H9 (cell line): Measurements from ENCODE around the gene HACL1. TPM values are rescaled to one million over a fixed set of nuclear protein-coding genes. Genes with fewer than 3 reads are reported as not detected.

ENCODE experiments used
- DNase-seq: peaks from one replicate; pipeline ENCODE4 v3.0.0-alpha.2; 2017
- H2AFZ ChIP-seq: one replicate; pipeline ENCODE4 v1.6.1; 2013; ENCODE audit warnings: mild to moderate bottlenecking, low read length, control low read depth, moderate library complexity
- H2AK5ac ChIP-seq: 2 replicates; pipeline ENCODE4 v1.6.1; 2013; ENCODE audit warnings: low read length, control low read depth, mixed read lengths; ENCODE audit not compliant: insufficient read length
- H2BK120ac ChIP-seq: one replicate; pipeline ENCODE4 v1.6.1; 2013; ENCODE audit warnings: low read depth, mild to moderate bottlenecking, low read length, control low read depth, inconsistent platforms; ENCODE audit not compliant: poor library complexity, severe bottlenecking
- H2BK12ac ChIP-seq: 2 replicates; pipeline ENCODE4 v1.6.1; 2013; ENCODE audit warnings: low read length, control low read depth, mixed read lengths, low read depth; ENCODE audit not compliant: insufficient read length
- H2BK15ac ChIP-seq: 2 replicates; pipeline ENCODE4 v1.6.1; 2013; ENCODE audit warnings: low read depth, low read length, control low read depth
- H2BK20ac ChIP-seq: one replicate; pipeline ENCODE4 v1.6.1; 2013; ENCODE audit warnings: low read depth, mild to moderate bottlenecking, low read length, control low read depth, inconsistent platforms; ENCODE audit not compliant: poor library complexity, severe bottlenecking
- H2BK5ac ChIP-seq: 2 replicates; pipeline ENCODE4 v1.6.1; 2013; ENCODE audit warnings: low read length, control low read depth, mixed read lengths; ENCODE audit not compliant: insufficient read length
- H3K14ac ChIP-seq: 2 replicates; pipeline ENCODE4 v1.6.1; 2013; ENCODE audit warnings: low read length, control low read depth; ENCODE audit not compliant: insufficient read depth
- H3K18ac ChIP-seq: 2 replicates; pipeline ENCODE4 v1.6.1; 2013; ENCODE audit warnings: low read depth, mild to moderate bottlenecking, mixed read lengths, low read length, control low read depth; ENCODE audit not compliant: insufficient read length
- H3K23ac ChIP-seq: 2 replicates; pipeline ENCODE4 v1.6.1; 2013; ENCODE audit warnings: low read length, control low read depth, mixed read lengths, low read depth; ENCODE audit not compliant: insufficient read length
- H3K23me2 ChIP-seq: 2 replicates; pipeline ENCODE4 v1.6.1; 2013; ENCODE audit warnings: low read depth, mild to moderate bottlenecking, mixed read lengths, low read length, control low read depth; ENCODE audit not compliant: insufficient read length, poor library complexity, severe bottlenecking
- H3K27ac ChIP-seq: 2 replicates; pipeline ENCODE4 v1.5.1; 2013; ENCODE audit warnings: low read length, control low read depth, mixed read lengths, low read depth; ENCODE audit not compliant: insufficient read length
- H3K27me3 ChIP-seq: 2 replicates; pipeline ENCODE4 v1.6.1; 2013; ENCODE audit warnings: low read length, control low read depth, inconsistent platforms; ENCODE audit not compliant: insufficient read depth
- H3K4ac ChIP-seq: 2 replicates; pipeline ENCODE4 v1.6.1; 2013; ENCODE audit warnings: low read depth, mild to moderate bottlenecking, control low read depth, inconsistent platforms, low read length, moderate library complexity
- H3K4me1 ChIP-seq: 2 replicates; pipeline ENCODE4 v1.6.1; 2013; ENCODE audit warnings: low read length, control low read depth, inconsistent platforms; ENCODE audit not compliant: insufficient read depth
- H3K4me2 ChIP-seq: 2 replicates; pipeline ENCODE4 v1.6.1; 2013; ENCODE audit warnings: low read length, control low read depth, mixed read lengths; ENCODE audit not compliant: insufficient read length, insufficient read depth
- H3K56ac ChIP-seq: 2 replicates; pipeline ENCODE4 v1.6.1; 2013; ENCODE audit warnings: low read depth, mild to moderate bottlenecking, mixed read lengths, low read length, control low read depth; ENCODE audit not compliant: insufficient read length
- H3K79me1 ChIP-seq: 2 replicates; pipeline ENCODE4 v1.6.1; 2013; ENCODE audit warnings: low read depth, mild to moderate bottlenecking, moderate library complexity, low read length, control low read depth, inconsistent platforms; ENCODE audit not compliant: insufficient read depth, poor library complexity, severe bottlenecking
- H3K79me2 ChIP-seq: 2 replicates; pipeline ENCODE4 v1.6.1; 2013; ENCODE audit warnings: low read length, control low read depth, inconsistent platforms; ENCODE audit not compliant: insufficient read depth
- H3K9ac ChIP-seq: 2 replicates; pipeline ENCODE4 v1.6.1; 2013; ENCODE audit warnings: low read length, control low read depth, mixed read lengths; ENCODE audit not compliant: insufficient read length; ENCODE audit errors: extremely low read depth
- H3K9me3 ChIP-seq: one replicate; pipeline ENCODE4 v1.6.1; 2013; ENCODE audit warnings: low read depth, low read length, inconsistent platforms; ENCODE audit not compliant: control insufficient read depth
- H3T11ph ChIP-seq: one replicate; pipeline ENCODE4 v1.6.1; 2013; ENCODE audit warnings: mild to moderate bottlenecking, low read length, control low read depth, inconsistent platforms
- H4K20me1 ChIP-seq: one replicate; pipeline ENCODE4 v1.6.1; 2013; ENCODE audit not compliant: control insufficient read depth, insufficient read length, insufficient read depth
- H4K5ac ChIP-seq: 2 replicates; pipeline ENCODE4 v1.6.1; 2013; ENCODE audit warnings: low read depth, mild to moderate bottlenecking, mixed read lengths, low read length, control low read depth; ENCODE audit not compliant: insufficient read length
- H4K8ac ChIP-seq: replicated peaks from 2 replicates; pipeline ENCODE4 v1.6.1; 2013; ENCODE audit warnings: low read length, control low read depth, mixed read lengths, low read depth; ENCODE audit not compliant: insufficient read length
- H4K91ac ChIP-seq: 2 replicates; pipeline ENCODE4 v1.6.1; 2013; ENCODE audit warnings: low read depth, mild to moderate bottlenecking, moderate library complexity, mixed read lengths, low read length, control low read depth; ENCODE audit not compliant: insufficient read length
- H3K27ac Mint-ChIP-seq, 3 experiments: 2 replicates in 2 of 3; 3 replicates in 1 of 3; pipeline ENCODE4 v1.8.0; 2020 to 2021; ENCODE audit warnings: mixed read lengths in 3 of 3, mild to moderate bottlenecking in 1 of 3, moderate library complexity in 1 of 3
- H3K27me3 Mint-ChIP-seq: 2 replicates; pipeline ENCODE4 v1.8.0; 2021; ENCODE audit warnings: low read depth, mild to moderate bottlenecking, moderate library complexity, mixed read lengths
- H3K36me3 Mint-ChIP-seq, 3 experiments: 2 replicates in 2 of 3; 3 replicates in 1 of 3; pipeline ENCODE4 v1.8.0; 2020 to 2021; ENCODE audit warnings: low read depth in 3 of 3, mixed read lengths in 3 of 3; ENCODE audit not compliant: insufficient read depth in 1 of 3
- H3K4me1 Mint-ChIP-seq, 2 experiments: 2 replicates each; pipeline ENCODE4 v1.8.0; 2020; ENCODE audit warnings: mixed read lengths in 2 of 2
- H3K4me3 Mint-ChIP-seq, 2 experiments: 2 replicates in 1 of 2; 3 replicates in 1 of 2; pipeline ENCODE4 v1.8.0; 2020 to 2021; ENCODE audit warnings: mild to moderate bottlenecking in 2 of 2, mixed read lengths in 2 of 2, moderate library complexity in 1 of 2
- H3K9me3 Mint-ChIP-seq, 2 experiments: 2 replicates in 1 of 2; 3 replicates in 1 of 2; pipeline ENCODE4 v1.8.0; 2020; ENCODE audit warnings: mild to moderate bottlenecking in 2 of 2, mixed read lengths in 2 of 2, moderate library complexity in 1 of 2
- WGBS: extraction: QIAGEN DNeasy Blood & Tissue Kit; methylation state at CpG from one replicate; pipeline ENCODE4 v1.1.7; 2013; ENCODE audit warnings: missing lambda C conversion rate, low lambda C conversion rate, mixed read lengths; ENCODE audit not compliant: insufficient read length; ENCODE audit errors: extremely low coverage; 5-methylcytosine and 5-hydroxymethylcytosine counted together
- total RNA-seq: library from RNA; stranded (reverse); gene quantifications from 2 replicates; pipeline ENCODE4 v1.2.1, GENCODE V29; 2021
- TF ChIP-seq, protein P1 (sequence below): fragments of 200-600 bp; sonication (generic); conservative IDR thresholded peaks from 3 replicates; pipeline ENCODE4 v1.8.0; 2021; ENCODE audit warnings: antibody characterized with exemption, mild to moderate bottlenecking

The HACL1 gene
- total RNA-seq, 1 experiment from 2014 or later = 52.6 TPM

DNA sequence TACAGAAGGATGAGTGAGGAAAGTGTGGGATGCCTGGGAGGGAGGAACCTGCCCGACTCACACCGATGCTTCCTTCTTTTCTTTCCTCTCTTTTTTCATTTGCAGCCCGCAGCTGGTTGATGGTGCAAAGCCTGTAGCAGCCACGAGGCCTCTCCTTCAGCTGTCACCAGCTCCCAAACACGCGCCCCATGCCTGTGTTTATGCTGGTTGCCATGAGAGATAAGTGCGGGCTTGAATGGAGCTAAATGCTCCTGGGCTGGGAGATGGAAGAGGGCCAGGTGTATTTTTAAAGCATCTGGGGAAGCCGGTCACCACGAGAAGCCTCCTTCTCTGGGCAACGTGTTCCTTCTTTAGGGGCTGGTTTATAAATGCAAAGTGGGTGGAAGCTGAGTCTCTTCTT is 89.2 kb downstream of the HACL1 start:
- Histone ChIP-seq H3K18ac (no peak overlapping the region), H3K9ac (no peak overlapping the region), H2AK5ac (no peak overlapping the region), H2BK12ac (no peak overlapping the region), H4K8ac (no peak overlapping the region), H3K9me3 (no peaks in the 10 kb centered on the region), H3K79me1 (no peaks in the 10 kb centered on the region), H3K79me2 (no peaks in the 10 kb centered on the region), H3K23me2 (no peaks in the 10 kb centered on the region), H3K14ac (no peak overlapping the region), H3K4me2 (no peak overlapping the region), H2BK5ac (no peak overlapping the region), H3K27me3 (no peaks in the 10 kb centered on the region), H2BK15ac (no peak overlapping the region), H4K20me1 (no peaks in the 10 kb centered on the region), H3K56ac (no peak overlapping the region), H3T11ph (no peak overlapping the region), H3K4ac (no peak overlapping the region), H3K23ac (no peak overlapping the region), H2BK120ac (no peak overlapping the region), H4K5ac (no peak overlapping the region), H4K91ac (no peak overlapping the region), H3K27ac (no peak overlapping the region), H2AFZ (no peak overlapping the region), H2BK20ac (no peak overlapping the region), H3K4me1 (no peaks in the 10 kb centered on the region)
- no peaks in the 10 kb centered on the region for H3K36me3 Mint-ChIP-seq
- no peaks in the 10 kb centered on the region for H3K9me3 Mint-ChIP-seq
- H3K4me3 Mint-ChIP-seq = no peak overlapping the region
- no peak overlapping the region for H3K27ac Mint-ChIP-seq
- no peaks in the 10 kb centered on the region for H3K27me3 Mint-ChIP-seq
- H3K4me1 Mint-ChIP-seq = no peaks in the 10 kb centered on the region; a peak in 1 of 4 replicates
- no CpG with 5 or more reads among the region's 10 CpGs for WGBS
- TF ChIP-seq, protein P1, sequence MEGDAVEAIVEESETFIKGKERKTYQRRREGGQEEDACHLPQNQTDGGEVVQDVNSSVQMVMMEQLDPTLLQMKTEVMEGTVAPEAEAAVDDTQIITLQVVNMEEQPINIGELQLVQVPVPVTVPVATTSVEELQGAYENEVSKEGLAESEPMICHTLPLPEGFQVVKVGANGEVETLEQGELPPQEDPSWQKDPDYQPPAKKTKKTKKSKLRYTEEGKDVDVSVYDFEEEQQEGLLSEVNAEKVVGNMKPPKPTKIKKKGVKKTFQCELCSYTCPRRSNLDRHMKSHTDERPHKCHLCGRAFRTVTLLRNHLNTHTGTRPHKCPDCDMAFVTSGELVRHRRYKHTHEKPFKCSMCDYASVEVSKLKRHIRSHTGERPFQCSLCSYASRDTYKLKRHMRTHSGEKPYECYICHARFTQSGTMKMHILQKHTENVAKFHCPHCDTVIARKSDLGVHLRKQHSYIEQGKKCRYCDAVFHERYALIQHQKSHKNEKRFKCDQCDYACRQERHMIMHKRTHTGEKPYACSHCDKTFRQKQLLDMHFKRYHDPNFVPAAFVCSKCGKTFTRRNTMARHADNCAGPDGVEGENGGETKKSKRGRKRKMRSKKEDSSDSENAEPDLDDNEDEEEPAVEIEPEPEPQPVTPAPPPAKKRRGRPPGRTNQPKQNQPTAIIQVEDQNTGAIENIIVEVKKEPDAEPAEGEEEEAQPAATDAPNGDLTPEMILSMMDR = no peak
- no peak for DNase-seq
